GM13976 (cell line): ENCODE data around the gene S1PR3.

Experiments used
- DNase-seq: peaks from one replicate; pipeline ENCODE4 v3.0.0; 2012; ENCODE audit warnings: low spot score
- in situ Hi-C: fragments of 300-500 bp; cut with MboI; formaldehyde crosslinking; loops from one replicate; pipeline ENCODE4 v1.12.0; 2022; ENCODE audit warnings: low sequenced_read_pairs, mixed read lengths, inconsistent platforms; ENCODE audit not compliant: unreplicated experiment
- TF ChIP-seq, protein P1 (sequence below): IDR thresholded peaks from 2 replicates; pipeline ENCODE4 v1.5.1; 2012; ENCODE audit warnings: borderline replicate concordance, mild to moderate bottlenecking; ENCODE audit not compliant: insufficient read depth; ENCODE audit errors: extremely low read depth, missing control alignments, control extremely low read depth

Gene S1PR3

DNA sequence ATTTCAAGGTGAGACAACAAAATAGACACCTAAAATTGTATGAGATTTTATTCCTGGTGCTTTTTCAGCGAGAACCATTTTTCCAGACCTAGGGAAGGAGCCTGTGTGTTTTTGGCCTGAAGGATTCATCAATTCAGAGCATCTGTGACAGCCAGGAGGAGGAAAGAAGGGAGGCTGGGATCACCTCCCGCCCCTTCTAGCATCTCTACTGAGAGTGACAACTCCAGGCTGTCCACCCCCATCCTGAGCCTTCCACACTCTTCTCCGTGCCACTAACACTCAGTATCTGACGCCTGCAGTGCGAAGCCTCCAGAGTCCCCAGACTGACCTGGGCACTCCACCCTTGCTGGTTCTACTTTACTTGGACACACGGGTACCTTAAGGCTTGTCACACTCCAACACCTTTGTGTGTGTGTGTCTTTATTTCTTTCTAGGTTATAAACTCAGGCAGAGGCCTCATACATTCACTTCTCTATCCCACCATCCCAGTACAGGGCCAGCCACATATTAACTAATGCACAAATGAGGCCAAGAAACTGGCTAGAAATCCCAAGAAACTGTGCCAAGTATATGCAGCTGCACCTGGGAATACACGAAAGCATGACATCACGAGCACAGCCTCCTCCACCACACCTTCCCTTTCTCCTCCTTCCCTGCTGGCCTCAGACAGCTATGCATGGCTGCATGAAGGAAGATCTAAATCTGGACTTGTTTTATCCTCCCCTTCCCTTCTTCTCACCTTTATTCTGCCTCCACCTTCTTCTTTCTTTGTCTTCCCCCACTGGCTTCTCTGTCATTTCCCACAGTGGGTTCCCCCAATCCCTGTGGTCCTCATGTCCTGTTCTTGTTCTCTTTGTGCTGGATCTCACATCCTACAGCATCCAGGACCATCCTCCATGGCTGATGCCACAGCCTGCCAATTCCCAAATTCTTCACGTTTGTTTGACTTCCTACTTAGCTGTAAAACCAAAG lies 16.0 kb downstream of the S1PR3 start:
- DNase-seq, result no peak
- in situ Hi-C loops, result loop anchor here (10.0 kb wide), 1 partner anchor 412 kb away; no protein-coding TSS in a partner anchor
- TF ChIP-seq, protein P1, sequence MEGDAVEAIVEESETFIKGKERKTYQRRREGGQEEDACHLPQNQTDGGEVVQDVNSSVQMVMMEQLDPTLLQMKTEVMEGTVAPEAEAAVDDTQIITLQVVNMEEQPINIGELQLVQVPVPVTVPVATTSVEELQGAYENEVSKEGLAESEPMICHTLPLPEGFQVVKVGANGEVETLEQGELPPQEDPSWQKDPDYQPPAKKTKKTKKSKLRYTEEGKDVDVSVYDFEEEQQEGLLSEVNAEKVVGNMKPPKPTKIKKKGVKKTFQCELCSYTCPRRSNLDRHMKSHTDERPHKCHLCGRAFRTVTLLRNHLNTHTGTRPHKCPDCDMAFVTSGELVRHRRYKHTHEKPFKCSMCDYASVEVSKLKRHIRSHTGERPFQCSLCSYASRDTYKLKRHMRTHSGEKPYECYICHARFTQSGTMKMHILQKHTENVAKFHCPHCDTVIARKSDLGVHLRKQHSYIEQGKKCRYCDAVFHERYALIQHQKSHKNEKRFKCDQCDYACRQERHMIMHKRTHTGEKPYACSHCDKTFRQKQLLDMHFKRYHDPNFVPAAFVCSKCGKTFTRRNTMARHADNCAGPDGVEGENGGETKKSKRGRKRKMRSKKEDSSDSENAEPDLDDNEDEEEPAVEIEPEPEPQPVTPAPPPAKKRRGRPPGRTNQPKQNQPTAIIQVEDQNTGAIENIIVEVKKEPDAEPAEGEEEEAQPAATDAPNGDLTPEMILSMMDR, result no peak

DNA sequence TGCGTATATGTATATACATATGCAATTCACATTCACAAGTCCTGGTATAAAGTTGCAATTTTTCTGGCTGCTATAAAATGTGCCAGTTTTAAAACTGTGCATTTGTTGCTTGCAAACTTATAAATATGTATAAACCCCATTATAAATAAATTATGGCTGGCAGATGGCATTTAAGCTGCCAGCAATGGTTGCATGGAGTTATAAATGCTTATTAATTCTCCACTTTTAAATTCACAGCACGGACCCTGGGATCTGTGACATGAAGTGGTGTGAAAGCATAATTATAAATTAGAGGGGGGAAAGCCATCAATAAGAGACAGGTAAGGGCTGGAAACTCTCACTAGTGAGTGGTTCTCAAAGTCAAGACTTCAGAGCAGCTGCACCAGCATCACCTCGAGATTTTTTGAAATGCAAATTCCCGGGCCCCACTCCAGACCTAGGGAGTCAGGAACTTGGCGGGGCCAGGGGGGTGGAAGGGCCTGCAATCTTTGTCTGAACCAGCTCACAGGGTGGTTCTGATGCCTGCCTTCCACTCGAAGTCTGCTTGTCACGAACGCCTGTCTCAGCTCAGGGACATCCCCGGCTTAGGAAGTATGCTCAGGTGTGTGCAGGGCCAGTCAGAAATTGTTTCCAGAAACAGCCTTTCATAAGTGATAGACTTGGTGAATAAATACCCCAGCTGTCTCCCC lies 16.9 kb downstream of the S1PR3 start:
- in situ Hi-C loops, result loop anchor here (10.0 kb wide), 1 partner anchor 413 kb away; no protein-coding TSS in a partner anchor

DNA sequence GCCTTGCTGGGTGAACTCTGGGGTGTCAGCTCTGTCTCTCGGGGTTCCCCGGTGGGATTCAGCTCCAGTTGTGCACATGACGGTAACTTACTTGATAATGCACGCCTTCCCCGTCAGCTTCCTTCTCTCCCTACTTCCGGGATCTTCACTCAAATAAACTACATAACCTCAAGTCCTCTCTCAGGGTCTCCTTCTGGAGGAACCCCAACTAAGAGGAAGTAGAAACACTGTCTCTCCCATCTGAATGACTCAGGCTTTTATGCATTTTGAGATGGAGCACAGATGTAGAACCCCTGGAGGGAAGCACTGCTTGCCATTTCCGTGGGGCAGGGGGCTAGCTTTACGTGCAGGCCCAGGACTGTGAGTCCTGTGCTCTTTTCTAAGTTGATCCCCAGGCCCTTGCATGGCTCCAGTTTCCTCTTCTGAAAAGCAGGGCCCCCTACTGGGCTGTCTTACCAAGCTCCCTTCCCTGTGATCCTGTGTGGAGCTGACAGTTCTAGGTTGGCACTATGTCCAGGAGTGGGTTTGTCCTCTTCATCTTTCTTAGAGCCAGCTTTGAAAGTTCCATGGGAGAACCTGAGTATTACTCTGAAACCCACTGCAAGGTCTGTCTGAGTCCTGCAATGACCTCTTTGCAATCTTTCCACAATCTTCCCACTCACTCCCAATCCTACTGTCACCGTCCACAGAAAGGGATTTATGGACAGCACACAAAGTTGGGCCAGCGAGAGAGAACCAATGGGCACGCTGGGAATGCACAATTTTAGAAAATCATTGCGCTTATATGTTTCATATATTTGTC lies 17.7 kb downstream of the S1PR3 start:
- no peak for DNase-seq
- TF ChIP-seq, protein P1, result no peak
- in situ Hi-C loops, result loop anchor here (10.0 kb wide), 1 partner anchor 414 kb away; no protein-coding TSS in a partner anchor

More for the DNA sequence above, 16.9 kb downstream of the S1PR3 start:
- DNase-seq, result no peak
- TF ChIP-seq, protein P1, result no peak

DNA sequence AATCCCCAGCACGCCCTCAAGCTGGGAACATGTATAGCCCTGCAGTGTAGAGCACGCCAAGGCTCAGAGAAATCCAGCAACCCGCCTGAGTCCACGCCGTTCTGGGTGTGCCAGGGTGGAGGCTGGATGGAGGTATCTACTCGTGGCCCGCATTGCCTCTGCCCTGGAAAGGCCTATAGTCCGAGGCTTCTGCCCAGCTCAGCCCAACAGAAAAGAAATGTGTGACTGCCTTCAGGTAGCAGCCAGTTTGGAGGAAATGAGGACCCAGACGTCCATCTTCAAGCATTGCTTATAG lies 18.2 kb downstream of the S1PR3 start:
- TF ChIP-seq, protein P1, result no peak
- in situ Hi-C loops, result loop anchor here (10.0 kb wide), 1 partner anchor 415 kb away; no protein-coding TSS in a partner anchor
- DNase-seq, result no peak

DNA sequence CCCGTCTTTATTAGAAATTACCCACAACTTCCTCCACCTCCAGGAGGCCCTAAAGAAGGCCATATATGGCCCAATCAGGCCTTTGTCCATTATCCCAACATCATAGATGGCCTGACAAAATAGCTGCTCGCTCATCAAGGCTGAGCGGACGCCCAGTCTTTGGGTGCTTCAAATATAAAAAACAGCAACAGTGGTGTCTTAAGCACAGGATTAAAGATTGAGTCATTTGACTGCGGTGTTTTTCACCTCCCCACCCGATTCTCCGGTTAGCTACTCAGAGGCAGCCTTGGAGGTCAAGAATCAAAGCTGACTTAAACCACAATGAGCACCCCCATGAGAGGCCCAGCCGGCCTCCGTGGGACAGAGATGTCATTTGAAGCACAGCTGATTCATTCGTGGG lies 18.8 kb downstream of the S1PR3 start:
- no peak for DNase-seq
- TF ChIP-seq, protein P1, result no peak
- in situ Hi-C loops, result no loop called here
